Caco-2 (cell line): ENCODE data around the gene BRICD5. TPM values are rescaled to one million over a fixed set of nuclear protein-coding genes. Genes with fewer than 3 reads are reported as not detected.
A peak's percentile ranks its signal among the peaks of the same experiment; 100 is the strongest.

ENCODE experiments used
- BruUV-seq: library from RNA; stranded (reverse); fragments of 400-500 nt; replicated peaks from 2 replicates; lab custom pipeline; 2021; lab: Mats Ljungman, UMichigan
- CTCF ChIA-PET: fragments of 300-600 bp; sonication (Branson Sonifier 250); formaldehyde crosslinking; loops from one replicate; lab custom pipeline; 2022; ENCODE audit warnings: antibody characterized with exemption; lab: Charles Lee
- POLR2A ChIA-PET: fragments of 300-600 bp; sonication (Branson Sonifier 250); formaldehyde crosslinking; loops from one replicate; lab custom pipeline; 2022; ENCODE audit warnings: antibody characterized with exemption; lab: Charles Lee
- DNase-seq, 2 experiments: peaks; one replicate each; pipeline versions ENCODE4 v3.0.0 to v3.0.0-alpha.2; 2020 to 2022
- H3K27me3 ChIP-seq: replicated peaks from 2 replicates; pipeline ENCODE4 v1.6.0; 2011; ENCODE audit warnings: low read length; ENCODE audit not compliant: control insufficient read depth, insufficient read depth
- H3K36me3 ChIP-seq: 2 replicates; pipeline ENCODE4 v1.5.1; 2011; ENCODE audit warnings: low read length; ENCODE audit not compliant: control insufficient read depth, insufficient read depth
- H3K4me1 ChIP-seq: fragments of 250-450 bp; sonication (Bioruptor Pico); 2 replicates; pipeline ENCODE4 v1.5.1; 2020; ENCODE audit warnings: mild to moderate bottlenecking
- H3K4me3 ChIP-seq: 2 replicates; pipeline ENCODE4 v1.5.1; 2011; ENCODE audit warnings: low read depth, mild to moderate bottlenecking, control low read depth, low read length
- H3K9me3 ChIP-seq: fragments of 250-450 bp; sonication (Bioruptor Pico); 2 replicates; pipeline ENCODE4 v1.5.1; 2020; ENCODE audit warnings: mild to moderate bottlenecking, moderate library complexity
- H3K27ac Mint-ChIP-seq: one replicate; pipeline ENCODE4 v1.8.0; 2022; ENCODE audit warnings: mixed read lengths; ENCODE audit not compliant: unreplicated experiment
- H3K27me3 Mint-ChIP-seq: one replicate; pipeline ENCODE4 v1.8.0; 2022; ENCODE audit warnings: mixed read lengths; ENCODE audit not compliant: insufficient read depth, unreplicated experiment
- H3K36me3 Mint-ChIP-seq: one replicate; pipeline ENCODE4 v1.8.0; 2022; ENCODE audit warnings: mild to moderate bottlenecking, mixed read lengths; ENCODE audit not compliant: insufficient read depth, unreplicated experiment
- H3K4me1 Mint-ChIP-seq: one replicate; pipeline ENCODE4 v1.8.0; 2022; ENCODE audit warnings: low read depth, mixed read lengths; ENCODE audit not compliant: unreplicated experiment
- H3K4me3 Mint-ChIP-seq: one replicate; pipeline ENCODE4 v1.8.0; 2022; ENCODE audit warnings: mild to moderate bottlenecking, moderate library complexity, mixed read lengths; ENCODE audit not compliant: unreplicated experiment
- H3K9me3 Mint-ChIP-seq: one replicate; pipeline ENCODE4 v1.8.0; 2022; ENCODE audit warnings: mixed read lengths; ENCODE audit not compliant: unreplicated experiment
- intact Hi-C: fragments of 100-400 bp; cut with micrococcal nuclease; formaldehyde crosslinking; loops from one replicate; pipeline ENCODE4 v1.10.0; 2022; ENCODE audit not compliant: unreplicated experiment
- total RNA-seq: library from RNA; stranded (reverse); gene quantifications from 2 replicates; pipeline ENCODE4 v1.2.3, GENCODE V29; 2022
- TF ChIP-seq, protein P1 (sequence below), 2 experiments: fragments of 200-600 bp in 1 of 2; IDR thresholded peaks; 1 replicate in 1 of 2; 2 replicates in 1 of 2; pipeline versions ENCODE4 v1.5.1 to v1.8.0; 2011 to 2022; ENCODE audit warnings: antibody characterized with exemption in 1 of 2, control low read depth in 1 of 2, inconsistent platforms in 1 of 2, low read depth in 1 of 2, low read length in 1 of 2, mild to moderate bottlenecking in 1 of 2, moderate library complexity in 1 of 2; ENCODE audit not compliant: insufficient read depth in 1 of 2, severe bottlenecking in 1 of 2, unreplicated experiment in 1 of 2

Gene BRICD5
- total RNA-seq, 1 experiment from 2014 or later = 10.0 TPM

DNA sequence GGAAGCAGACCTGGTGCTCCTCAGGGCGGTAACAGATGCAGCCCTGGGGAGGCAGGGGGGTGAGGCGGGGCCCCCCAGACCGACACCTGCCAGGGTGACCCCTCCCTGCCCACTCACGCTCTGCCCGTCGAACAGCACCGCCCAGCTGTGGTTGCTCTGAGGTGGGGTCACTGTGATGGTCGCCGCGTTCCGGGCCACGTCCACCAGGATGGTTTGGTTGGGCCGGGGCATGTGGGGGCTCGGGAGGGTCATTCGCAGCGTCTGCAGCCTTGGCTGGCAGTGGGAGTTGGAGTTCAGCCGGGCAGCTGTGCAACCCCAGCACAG lies 692 bp downstream of the BRICD5 start:
- no peak overlapping the region for H3K4me3 ChIP-seq
- H3K27ac Mint-ChIP-seq = no peak overlapping the region
- no peaks in the 10 kb centered on the region for H3K9me3 Mint-ChIP-seq
- TF ChIP-seq, protein P1, sequence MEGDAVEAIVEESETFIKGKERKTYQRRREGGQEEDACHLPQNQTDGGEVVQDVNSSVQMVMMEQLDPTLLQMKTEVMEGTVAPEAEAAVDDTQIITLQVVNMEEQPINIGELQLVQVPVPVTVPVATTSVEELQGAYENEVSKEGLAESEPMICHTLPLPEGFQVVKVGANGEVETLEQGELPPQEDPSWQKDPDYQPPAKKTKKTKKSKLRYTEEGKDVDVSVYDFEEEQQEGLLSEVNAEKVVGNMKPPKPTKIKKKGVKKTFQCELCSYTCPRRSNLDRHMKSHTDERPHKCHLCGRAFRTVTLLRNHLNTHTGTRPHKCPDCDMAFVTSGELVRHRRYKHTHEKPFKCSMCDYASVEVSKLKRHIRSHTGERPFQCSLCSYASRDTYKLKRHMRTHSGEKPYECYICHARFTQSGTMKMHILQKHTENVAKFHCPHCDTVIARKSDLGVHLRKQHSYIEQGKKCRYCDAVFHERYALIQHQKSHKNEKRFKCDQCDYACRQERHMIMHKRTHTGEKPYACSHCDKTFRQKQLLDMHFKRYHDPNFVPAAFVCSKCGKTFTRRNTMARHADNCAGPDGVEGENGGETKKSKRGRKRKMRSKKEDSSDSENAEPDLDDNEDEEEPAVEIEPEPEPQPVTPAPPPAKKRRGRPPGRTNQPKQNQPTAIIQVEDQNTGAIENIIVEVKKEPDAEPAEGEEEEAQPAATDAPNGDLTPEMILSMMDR (IDR thresholded peaks at IDR 0.05; ENCODE audit: insufficient read depth in 1 of 2, low read depth in 1 of 2, low read length in 1 of 2, severe bottlenecking in 1 of 2, unreplicated experiment in 1 of 2) = no peak
- peaks cover 7% of the 10 kb centered on the region for H3K4me1 Mint-ChIP-seq
- no TSS peak for BruUV-seq
- H3K4me1 ChIP-seq = peaks cover 21% of the 10 kb centered on the region
- no peaks in the 10 kb centered on the region for H3K27me3 ChIP-seq
- no peak overlapping the region for H3K4me3 Mint-ChIP-seq
- peaks cover 71% of the 10 kb centered on the region for H3K36me3 Mint-ChIP-seq
- no peak for DNase-seq
- H3K27me3 Mint-ChIP-seq = no peaks in the 10 kb centered on the region
- intact Hi-C loops = no loop called here
- ChIA-PET CTCF (no interaction called here), POLR2A (no interaction called here)
- H3K36me3 ChIP-seq = peaks cover 6% of the 10 kb centered on the region
- no peaks in the 10 kb centered on the region for H3K9me3 ChIP-seq

DNA sequence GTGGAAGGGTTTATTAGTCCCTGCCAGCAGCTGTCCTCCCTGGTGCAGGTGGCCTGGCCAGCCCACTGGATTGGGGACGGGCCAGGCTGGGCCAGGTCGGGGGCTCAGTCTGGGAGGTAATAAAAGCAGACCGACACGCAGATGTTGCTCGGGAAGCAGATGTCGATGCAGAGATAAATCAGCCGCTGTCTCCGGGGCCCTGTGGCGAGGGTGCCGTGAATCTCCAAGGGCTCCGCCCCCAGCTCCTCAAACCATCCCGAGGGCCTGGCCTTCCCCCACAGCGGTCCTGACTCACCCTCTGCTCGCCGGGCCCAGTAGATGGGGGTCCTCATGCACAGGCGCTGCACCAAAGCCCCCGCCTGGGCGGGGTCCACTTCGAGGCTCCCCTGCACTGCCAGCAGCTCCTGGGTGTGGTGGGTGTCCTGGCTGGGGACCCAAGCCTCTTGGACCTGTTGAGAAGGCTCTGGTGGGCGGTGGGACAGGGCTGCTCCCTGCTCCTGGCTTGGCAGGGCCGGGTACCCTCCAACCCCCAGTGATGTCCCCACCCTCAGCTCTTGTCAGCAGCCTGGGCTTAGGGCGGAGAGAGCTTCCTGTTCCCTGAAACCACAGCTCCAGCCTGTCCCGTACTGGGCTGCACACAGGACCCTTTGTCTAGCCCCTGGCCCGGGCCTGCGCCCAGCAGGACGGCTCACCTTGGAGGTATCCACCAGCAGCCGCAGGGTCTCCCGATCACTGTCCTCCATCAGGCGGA lies 1.2 kb downstream of the BRICD5 start:
- Mint-ChIP-seq H3K9me3 (no peaks in the 10 kb centered on the region), H3K27ac (no peak overlapping the region), H3K4me3 (no peak overlapping the region), H3K27me3 (no peaks in the 10 kb centered on the region), H3K36me3 (peaks cover 70% of the 10 kb centered on the region), H3K4me1 (peaks cover 11% of the 10 kb centered on the region)
- ChIA-PET POLR2A (no interaction called here), CTCF (no interaction called here)
- DNase-seq = no peak
- Histone ChIP-seq H3K36me3 (peaks cover 6% of the 10 kb centered on the region), H3K4me3 (no peak overlapping the region), H3K9me3 (no peaks in the 10 kb centered on the region), H3K4me1 (peaks cover 21% of the 10 kb centered on the region), H3K27me3 (no peaks in the 10 kb centered on the region)
- no TSS peak for BruUV-seq
- TF ChIP-seq, protein P1 (IDR thresholded peaks at IDR 0.05; ENCODE audit: insufficient read depth in 1 of 2, low read depth in 1 of 2, low read length in 1 of 2, severe bottlenecking in 1 of 2, unreplicated experiment in 1 of 2) = no peak
- intact Hi-C loops = no loop called here

DNA sequence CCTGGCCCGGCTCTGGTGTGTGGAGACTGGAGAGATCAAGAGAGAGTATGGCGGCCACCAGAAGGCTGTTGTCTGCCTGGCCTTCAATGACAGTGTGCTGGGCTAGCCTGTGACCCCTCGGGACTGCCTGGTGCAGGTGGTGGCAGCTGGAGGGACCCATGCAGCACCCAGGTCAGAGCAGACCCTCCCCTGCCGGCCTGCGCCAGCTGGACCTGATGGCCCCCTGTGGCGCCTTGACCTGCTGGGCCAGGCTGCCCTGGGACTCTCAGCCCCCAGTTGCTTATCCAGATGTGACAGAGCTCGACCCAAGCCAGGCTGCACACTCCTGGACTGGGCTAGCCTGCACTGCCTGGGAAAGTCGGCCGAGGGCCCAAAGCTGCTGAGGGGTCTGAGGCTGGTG lies 1.9 kb downstream of the BRICD5 start:
- Mint-ChIP-seq H3K36me3 (peaks cover 74% of the 10 kb centered on the region), H3K4me1 (peaks cover 14% of the 10 kb centered on the region), H3K4me3 (no peak overlapping the region), H3K27ac (no peak overlapping the region), H3K9me3 (no peaks in the 10 kb centered on the region), H3K27me3 (no peaks in the 10 kb centered on the region)
- intact Hi-C loops = no loop called here
- no peaks in the 10 kb centered on the region for H3K27me3 ChIP-seq
- TSS peak; percentile 5 for BruUV-seq
- ChIA-PET CTCF (no interaction called here), POLR2A (no interaction called here)
- TF ChIP-seq, protein P1 (IDR thresholded peaks at IDR 0.05; ENCODE audit: insufficient read depth in 1 of 2, low read depth in 1 of 2, low read length in 1 of 2, severe bottlenecking in 1 of 2, unreplicated experiment in 1 of 2) = no peak
- peaks cover 21% of the 10 kb centered on the region for H3K4me1 ChIP-seq
- no peak overlapping the region for H3K4me3 ChIP-seq
- no peak for DNase-seq
- peaks cover 6% of the 10 kb centered on the region for H3K36me3 ChIP-seq
- no peaks in the 10 kb centered on the region for H3K9me3 ChIP-seq
